Glomerular visceral epithelial cell (primary cell): ENCODE data around the gene CELF2.

Experiments
- DNase-seq: peaks from one replicate; pipeline ENCODE4 v3.0.0-alpha.2; 2016; ENCODE audit errors: extremely low spot score

Gene CELF2

DNA sequence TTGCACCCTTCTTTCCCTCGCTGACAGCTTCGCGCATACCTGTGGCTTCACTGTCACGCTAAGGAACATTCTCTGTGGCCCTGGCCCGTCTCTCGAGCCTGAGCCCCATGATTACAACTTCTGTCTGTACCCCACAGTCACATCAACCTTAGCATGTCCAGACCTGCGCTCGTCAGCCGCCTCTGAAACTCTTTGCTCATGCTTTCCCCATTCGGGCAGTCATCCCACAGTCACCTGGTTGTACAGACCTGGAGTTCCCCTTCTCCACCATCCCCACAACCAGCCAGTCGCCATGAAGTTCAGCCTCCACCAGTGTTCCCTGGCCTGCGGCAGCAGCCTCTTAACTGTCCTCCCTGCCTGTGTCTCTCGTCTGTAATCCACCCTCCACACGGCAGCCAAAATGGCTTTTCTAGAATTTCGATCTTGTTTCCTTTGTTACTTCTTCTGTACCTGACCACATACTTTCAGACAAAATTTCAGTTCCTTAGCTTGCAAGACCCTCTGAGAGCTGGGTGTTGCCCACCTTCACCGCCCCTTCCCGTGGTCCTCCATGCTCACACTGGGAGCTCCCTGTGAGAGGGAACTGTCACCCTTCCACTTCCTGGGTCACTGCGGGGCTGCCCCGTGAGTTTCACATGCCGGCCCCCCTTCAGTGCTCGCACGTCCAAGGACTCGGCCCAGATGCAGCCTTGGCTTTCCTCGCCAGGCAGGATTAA lies 229.2 kb downstream of the CELF2 start:
- no peak for DNase-seq

DNA sequence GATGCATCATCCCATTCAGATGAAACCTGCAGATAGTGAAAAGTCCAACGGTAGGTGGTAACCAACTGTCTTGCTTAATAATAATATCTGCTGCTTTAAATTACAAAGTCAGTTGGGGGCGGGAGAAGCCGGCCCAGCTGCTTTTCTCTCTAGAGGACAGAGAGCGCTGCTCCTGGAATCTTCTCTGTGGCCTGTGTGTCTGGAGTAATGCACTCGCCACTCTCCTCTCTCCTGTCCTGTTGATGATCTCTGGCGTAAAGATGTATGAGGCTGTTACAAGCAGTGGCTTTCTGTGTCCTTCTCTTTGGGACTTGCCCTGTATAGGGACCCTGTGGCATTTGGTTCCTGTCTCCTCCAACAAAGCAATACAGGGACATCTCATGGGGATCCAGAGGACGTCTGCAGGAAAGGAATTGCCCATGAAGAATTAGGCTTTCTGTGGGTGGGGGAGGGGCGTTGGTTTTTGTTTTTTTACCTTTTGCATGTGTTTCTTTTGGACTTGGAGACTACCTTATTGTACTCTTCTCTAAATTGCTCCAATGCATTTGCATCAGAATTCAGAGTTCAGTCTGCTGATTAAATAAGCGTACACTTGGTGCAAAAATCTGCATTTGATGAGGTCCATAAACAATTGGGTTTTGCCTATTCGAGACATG lies 231.6 kb downstream of the CELF2 start:
- DNase-seq, result no peak

DNA sequence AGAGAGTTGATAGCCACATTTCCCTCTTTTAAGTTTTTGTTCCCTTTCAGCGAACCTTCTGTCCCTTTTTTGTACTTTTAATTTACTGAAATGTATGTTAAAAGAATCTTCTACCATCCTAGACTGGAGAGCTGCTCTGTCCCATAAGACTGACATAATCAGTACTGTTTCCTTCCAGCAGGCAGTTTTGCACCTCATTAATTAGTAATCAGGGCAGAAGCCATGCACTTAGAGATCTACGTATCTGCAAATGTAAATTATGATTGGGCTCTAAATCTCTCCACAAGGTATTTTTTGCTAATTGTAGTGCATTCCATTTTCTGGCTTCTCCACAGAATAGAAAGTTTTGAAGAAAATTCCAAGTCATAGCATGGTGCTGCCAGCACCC lies 232.1 kb downstream of the CELF2 start:
- DNase-seq, result no peak

DNA sequence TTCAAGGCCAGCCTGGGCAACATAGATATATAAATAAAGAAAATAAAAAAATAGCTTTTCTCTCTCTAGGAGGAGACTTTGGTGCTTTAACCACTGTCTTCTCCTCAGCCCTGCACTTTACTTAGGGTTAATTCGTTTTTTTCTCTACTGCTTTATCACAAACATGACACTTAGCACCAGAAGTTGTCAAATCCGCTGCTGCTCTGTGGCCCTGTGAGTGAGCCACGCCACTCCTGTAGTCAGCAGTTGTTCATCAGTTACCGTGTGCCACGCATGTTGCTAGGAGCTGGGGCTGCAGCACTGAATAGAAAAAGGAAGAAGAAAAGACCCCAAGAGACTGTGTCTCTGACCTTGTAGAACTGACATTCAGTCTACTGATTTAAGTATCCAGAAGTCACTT lies 232.6 kb downstream of the CELF2 start:
- no peak for DNase-seq

DNA sequence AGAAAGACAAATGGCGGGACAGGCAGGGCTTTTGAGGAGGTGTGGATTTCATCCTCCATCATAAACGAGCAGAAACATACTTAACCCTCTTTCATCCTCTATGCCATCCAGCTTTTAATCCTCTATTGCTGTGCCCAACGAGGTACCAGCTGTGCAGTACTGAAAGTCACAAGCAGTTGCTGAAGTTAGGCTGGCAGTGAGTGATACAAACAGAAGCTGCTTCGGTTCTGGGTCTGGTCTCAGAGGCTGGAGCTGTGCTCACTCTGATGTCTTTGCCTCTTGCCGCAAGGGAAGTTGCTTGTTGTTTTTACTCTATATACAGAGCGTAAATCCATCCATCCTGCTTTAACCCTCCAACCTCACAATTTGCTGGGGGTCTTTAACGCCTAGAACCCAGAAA lies 235.2 kb downstream of the CELF2 start:
- no peak for DNase-seq

DNA sequence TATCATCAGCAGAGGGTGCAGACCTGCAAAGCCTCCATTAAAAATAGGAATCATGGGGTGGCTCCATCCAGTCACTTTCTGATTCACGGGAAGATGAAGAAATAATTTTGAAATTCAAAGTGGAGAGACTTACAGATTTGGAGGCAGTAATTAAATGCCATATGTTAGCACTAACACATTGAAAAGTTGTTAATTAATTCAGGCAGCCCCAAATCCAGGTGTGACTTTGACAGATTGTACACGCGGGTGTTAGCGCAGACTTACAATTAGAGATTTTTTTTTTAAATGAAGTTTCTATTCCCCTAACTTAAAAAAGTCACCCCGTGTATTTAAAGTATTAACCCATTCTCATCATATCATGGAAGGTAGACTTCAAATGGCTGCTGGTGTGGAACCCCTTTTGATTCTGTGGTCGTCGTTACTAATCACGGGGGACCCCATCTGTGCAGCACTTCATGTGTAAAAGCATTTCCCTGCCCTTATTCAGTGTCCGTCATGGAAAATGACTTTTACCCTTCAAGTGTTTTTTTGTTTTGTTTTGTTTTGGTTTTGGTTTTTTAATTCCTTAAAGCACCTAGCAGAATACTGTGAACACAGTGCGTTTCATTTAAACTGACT lies 235.8 kb downstream of the CELF2 start:
- DNase-seq, result no peak

DNA sequence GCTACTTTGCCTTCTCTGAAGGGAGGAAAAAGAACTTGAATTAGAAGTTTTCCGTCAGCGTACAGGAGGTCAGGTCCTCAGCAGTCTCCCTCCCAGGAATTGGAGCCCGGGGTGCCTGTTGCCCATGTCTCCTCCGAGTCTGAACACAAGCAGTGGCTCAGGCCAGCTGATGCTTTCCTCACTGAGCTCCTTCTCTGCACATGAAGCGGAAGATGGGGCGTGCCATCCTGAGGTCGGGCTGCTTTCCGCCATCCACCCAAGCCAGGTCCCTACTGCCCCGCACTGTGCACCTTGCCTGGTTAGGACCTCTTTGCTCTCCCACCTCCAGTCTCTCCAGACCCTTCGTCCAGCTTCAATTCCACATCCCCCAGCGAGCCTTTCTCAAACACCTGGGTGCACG lies 237.5 kb downstream of the CELF2 start:
- no peak for DNase-seq

DNA sequence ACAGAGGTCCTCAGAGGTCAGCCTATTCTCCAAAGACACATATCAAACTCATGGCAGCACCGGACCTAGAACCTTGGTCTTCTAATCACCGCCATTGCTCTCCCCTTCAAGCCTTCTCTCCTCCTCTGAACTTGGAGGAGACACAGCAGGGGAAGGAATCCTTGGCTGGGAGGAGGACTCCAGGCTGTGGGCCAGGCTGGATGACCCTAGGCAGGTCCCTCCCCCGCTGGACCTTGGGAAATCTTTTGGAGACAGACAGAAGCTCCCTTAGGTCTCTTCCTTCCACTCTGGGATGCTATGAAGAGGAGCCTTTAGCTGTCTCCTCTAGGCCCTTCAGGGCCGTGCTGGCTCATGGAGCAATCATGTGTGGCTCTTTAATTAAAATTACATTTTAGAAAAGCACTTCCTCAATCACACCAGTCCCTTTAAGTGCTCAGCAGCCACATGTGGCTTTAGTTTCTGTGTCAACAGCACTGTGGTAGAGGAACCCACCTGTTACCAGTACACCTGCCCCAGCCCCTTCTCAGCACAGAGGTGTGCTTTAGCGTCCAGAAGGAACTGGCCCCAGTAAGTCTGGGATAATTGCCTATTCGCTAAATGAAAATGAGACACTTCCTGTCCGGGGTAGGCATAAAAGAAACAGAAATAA lies 238.2 kb downstream of the CELF2 start:
- DNase-seq, result no peak

DNA sequence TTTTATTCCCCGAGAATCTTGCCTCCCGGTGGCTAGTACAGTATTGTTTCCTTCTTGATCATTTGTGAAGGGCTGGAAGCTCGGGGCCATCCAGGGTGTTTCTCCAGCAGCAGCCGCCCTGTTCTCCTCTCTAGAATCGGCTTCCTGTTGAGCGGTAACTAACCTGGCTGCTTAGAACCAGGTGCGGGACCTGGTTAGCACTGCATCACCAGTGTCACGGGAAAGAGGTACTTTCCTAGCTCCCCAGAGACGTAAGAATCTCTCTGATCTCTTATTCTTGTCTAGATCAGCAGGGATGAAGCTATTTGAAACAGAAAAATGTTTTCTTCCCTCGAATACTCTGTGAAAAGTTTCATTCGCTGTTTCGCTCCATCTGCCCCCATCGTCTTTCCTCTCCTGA lies 239.2 kb downstream of the CELF2 start:
- no peak for DNase-seq

DNA sequence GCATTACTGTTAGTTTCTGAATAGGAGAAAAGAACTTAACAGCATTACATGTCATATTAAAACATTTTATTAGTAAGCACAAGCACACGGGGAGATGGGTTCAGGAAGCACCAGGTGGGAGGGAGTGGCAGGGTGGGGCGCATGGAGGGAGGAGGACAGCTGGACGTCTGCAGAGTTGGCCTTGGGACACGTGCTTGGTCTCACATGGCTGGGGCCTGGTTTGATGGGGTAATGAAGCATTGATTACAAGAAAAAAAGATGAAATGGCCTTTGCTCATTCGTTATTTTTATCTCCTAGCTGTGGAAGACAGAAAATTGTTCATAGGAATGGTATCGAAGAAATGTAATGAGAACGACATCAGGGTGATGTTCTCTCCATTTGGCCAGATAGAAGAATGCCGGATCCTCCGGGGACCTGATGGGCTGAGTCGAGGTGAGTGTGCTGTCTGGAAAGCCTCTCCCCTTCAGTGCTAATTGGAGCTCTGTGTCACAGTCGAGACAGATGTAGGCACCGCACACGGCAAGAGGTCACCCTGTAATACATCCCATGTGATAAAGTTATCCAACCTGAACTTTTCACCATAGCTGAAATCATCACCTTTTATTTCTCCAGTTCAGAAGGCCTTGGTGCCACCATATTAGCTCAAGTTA lies 239.9 kb downstream of the CELF2 start:
- DNase-seq, result no peak

DNA sequence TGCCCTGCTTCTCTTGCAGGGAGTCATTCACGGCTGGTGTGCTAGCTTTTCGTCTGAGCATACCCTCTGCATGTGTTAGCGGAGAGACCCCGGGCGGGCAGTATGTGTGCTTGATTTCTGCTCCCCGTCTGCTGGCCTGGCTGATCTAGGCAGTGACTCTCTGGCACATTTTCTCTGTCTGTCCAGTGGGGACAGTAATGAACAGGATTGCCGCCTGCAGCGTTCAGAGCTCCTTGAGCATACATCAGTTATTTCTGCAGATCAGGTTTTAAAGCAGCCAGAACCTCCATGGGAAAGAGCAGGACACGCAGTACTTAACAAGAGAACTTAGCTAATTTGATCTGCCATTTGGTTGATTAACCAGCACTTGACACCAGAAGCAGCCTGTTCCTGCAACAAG lies 242.5 kb downstream of the CELF2 start:
- DNase-seq, result no peak

DNA sequence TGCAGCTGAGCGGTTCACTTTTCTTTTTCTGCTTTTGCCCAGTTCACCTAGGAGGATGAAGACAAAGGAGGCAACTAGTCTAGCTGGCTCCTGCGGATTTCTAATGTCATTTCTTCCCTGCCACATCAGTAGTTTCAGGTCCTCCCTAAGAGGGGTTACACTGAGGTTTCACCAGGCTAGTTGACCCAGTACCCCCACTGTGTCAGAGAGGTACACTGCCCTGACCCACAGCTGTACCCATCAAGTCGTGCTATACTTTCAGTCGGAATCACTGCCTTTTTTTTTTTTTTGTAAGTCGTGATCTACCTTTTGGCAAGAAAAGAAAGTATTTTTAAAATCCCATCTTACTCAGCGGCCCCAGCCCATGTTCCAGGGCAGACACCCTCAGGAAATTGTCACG lies 243.5 kb downstream of the CELF2 start:
- no peak for DNase-seq

DNA sequence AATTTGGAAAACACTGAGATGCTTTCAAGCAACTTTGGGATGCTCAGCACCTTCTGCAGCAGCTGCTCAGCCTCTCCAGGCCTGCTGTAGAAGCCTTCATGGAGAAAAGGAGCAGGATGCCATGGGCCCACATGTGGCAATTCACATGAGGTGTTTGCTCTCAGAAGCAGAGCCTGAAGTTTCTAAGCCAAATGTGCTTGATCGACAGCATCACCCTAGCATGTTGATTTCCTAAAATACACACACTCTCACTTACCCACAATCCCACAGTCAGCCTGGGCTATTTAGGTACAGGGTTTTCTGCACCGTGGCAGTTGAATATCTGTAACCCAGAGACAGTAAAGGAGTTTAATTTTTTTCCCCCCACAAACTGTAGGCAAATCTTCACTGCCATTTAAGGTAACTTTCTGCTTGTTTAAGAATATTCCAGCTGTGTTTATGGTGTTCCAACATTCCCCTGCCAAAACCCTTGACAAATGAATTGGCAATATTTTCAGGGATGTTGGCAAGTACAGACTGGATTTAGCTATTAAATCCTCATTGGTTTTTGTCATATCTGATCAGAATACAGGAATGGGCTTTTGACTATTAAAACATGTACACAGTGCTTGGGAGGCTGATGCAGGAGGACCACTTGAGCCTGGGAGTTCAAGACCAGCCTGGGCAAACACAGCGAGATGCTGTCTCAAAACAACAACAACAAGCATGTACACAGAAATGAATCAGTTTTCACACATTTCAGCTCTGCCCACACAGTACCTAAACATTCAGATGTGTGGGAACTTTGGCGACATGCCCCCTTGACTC lies 244.2 kb downstream of the CELF2 start:
- DNase-seq, result no peak

DNA sequence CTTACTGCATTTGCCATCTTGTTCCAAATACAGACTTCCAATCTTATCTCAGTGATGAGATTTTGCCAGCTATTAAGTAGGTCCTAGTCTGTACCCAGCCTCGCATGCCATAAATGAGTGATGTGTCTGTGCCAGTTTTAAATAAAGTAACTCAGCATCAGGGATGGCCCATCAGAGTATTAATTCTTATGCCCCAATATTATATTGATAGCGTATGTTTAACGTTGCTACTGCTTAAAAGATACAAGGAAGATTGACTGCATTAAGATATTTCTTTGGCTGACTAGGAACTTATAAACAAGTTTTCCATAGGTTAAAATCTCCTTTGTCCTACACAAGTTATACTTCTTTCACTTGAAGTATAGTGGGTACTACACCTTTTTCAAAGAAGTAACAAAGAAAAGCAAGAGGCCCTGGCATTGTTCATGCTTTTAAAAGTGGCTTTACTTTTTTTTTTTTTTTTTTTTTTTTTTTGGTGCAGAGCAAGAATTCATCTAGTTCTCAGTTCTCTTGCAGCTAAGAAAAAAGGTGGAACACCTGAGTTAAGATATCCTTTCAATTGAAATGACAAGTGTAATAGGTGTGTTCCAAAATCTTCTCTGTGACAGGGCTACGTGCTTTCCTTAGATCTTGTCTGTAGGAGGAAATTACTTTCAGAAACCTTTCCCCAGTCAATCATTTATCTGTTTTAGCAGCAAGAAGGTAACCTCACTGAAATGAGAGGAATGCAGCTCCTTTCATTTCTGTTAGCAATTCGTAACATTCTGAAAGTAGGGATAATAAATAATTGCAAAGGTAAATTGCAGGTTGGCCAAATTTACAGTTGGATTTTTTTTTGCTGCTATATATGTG lies 245.0 kb downstream of the CELF2 start:
- DNase-seq, result no peak

DNA sequence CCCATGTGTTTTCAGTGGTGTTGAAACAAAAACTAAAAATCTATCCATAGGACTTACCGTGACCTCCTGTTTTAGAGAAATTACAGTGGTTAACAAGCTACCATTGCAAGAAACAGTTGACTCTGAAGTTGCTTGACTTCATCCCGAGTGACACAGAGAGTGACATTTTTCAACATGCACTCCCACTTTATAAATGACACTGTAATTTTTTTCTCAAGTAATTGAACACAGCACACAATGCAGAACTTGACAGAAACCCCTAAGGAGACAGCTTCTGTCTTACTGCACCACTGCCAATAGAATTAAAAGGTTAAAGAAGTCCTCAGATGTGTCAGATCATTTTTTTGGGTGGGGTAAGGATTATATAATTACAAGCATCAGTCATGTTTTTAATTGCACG lies 246.1 kb downstream of the CELF2 start:
- DNase-seq, result no peak

DNA sequence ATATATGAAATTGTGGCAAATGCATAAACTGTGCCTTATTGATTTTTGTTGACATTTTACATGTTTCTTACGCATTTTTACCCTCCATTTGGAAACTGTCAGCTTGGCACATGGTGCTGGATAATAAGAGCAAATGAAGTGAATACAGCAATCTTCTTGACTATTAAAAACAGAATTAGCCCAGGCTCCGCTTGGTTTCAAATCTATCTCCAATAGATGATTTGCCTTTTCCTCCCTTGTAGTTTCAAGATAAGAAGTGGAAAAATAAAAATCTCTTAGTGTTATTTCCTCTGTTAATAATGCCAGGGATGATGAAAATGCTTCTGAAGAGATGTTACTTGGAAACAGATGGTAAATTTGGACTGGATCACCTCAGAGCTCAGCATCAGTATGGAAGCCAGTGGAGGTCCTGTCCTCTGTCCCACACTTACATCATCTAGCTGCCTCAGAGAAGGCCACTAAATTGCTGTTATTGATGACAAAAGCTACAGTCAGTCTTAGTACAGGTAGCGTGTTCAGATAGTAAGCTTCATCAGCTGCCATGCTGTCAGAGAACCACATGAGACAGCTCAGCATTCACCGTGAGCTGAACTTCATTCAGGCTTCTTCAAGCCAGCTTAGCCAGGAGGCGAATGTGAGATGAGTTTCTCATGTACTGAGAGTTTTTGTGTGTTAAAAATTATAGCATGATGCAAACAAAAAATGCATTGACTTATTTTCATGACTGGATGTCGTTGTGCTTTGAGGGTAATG lies 246.8 kb downstream of the CELF2 start:
- no peak for DNase-seq

DNA sequence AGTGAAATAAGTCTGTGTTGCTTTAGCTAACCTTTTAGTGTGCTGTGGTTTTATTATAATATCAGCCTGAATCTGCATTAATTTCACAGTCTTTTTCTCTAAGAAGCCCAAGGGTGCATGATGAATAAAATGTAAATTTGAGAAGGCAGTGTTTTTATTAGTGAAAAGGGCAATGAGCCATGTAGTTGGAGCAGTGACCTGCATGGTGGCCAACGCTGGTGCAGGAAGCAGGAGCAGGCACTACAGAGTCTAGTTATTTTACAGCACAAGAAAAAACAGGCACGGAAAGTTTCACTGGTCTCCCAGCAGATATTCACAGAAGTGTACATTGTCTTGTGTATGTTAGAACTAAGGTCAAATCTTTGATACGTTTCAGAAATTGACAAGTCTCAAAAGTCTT lies 247.8 kb downstream of the CELF2 start:
- no peak for DNase-seq

DNA sequence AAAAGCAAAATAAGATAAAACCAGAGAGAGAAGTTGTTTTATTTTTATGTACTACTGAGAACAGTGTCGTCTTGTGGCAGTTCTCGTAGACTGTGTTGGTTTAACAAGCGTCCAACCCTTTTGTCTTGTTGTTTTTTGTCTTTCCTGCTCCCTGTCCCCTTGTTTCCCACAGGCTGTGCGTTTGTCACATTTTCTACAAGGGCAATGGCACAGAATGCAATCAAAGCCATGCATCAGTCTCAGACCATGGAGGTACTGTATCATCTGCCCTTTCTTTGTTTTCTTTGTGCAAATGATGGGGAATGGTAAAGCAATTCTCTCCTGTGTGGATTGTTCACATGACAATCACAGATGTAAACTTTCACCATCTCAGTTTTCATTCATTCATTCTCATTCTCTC lies 248.8 kb downstream of the CELF2 start:
- no peak for DNase-seq

DNA sequence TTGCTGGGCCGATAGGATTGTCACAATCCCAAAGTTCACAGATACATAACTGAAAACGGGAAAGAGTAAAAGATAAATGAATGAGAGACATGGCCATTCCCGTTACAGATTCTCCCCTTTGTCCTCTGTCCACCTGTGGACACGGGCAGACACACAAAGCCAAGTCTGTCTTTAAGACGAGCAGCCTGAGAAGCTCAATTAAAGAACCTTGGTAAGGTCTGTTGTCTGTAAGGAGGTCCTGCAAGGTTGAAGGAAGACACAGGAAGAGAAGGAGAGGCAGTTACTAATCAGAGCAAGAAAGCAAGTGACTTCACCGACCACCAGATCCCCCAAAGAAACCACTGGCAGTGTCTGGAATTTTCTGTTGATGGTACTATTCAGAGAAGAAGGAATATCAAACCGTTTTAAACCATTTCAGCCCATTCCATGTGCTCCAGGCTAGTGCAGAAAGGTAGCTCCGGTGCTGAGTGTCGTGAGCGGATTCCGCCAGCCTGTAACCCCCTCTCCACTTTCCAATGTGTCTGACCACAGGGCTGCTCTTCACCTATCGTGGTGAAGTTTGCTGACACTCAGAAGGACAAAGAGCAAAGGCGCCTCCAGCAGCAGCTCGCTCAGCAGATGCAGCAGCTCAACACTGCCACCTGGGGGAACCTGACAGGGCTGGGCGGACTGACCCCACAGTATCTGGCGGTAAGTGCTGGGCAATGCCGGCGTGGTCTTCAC lies 252.6 kb downstream of the CELF2 start:
- peak; percentile 62 for DNase-seq
